IMR-90 (cell line): ENCODE measurements around the gene PDE6H.

ENCODE experiments used
- TF ChIP-seq, protein P1 (sequence below): conservative IDR thresholded peaks from 2 replicates; pipeline ENCODE4 v1.5.1; 2012; ENCODE audit warnings: mild to moderate bottlenecking, low read depth, low read length, improper control_type of control experiment
- TF ChIP-seq, protein P2 (sequence below): fragments of 150-350 bp; IDR thresholded peaks from 2 replicates; pipeline ENCODE4 v1.6.1; 2017; ENCODE audit warnings: mild to moderate bottlenecking, antibody characterized with exemption, low read length, low read depth

DNA sequence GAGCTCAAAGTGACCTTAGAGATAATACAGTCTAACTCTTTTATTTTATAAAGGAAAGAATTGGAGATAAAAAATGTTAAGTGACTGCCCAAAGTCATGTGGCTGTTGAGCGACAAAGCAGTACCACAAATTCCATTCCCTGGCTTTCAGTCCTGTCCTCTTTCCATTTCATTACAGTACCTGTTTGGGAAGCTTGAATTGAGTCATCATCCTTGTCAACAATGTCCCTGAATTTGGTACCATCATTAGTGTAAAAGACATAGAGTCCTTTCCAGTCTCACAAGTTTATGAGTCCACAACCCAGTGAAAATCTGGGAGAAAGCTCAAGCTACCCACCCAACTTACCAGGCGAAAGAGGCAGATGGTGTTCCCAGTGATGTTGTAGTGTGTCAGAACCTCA, 38.3 kb upstream of the PDE6H start:
- TF ChIP-seq, protein P1, sequence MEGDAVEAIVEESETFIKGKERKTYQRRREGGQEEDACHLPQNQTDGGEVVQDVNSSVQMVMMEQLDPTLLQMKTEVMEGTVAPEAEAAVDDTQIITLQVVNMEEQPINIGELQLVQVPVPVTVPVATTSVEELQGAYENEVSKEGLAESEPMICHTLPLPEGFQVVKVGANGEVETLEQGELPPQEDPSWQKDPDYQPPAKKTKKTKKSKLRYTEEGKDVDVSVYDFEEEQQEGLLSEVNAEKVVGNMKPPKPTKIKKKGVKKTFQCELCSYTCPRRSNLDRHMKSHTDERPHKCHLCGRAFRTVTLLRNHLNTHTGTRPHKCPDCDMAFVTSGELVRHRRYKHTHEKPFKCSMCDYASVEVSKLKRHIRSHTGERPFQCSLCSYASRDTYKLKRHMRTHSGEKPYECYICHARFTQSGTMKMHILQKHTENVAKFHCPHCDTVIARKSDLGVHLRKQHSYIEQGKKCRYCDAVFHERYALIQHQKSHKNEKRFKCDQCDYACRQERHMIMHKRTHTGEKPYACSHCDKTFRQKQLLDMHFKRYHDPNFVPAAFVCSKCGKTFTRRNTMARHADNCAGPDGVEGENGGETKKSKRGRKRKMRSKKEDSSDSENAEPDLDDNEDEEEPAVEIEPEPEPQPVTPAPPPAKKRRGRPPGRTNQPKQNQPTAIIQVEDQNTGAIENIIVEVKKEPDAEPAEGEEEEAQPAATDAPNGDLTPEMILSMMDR = no peak
- TF ChIP-seq, protein P2, sequence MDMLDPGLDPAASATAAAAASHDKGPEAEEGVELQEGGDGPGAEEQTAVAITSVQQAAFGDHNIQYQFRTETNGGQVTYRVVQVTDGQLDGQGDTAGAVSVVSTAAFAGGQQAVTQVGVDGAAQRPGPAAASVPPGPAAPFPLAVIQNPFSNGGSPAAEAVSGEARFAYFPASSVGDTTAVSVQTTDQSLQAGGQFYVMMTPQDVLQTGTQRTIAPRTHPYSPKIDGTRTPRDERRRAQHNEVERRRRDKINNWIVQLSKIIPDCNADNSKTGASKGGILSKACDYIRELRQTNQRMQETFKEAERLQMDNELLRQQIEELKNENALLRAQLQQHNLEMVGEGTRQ = no peak
